ENCODE measurements around the gene EIF4G1.

The EIF4G1 gene

DNA sequence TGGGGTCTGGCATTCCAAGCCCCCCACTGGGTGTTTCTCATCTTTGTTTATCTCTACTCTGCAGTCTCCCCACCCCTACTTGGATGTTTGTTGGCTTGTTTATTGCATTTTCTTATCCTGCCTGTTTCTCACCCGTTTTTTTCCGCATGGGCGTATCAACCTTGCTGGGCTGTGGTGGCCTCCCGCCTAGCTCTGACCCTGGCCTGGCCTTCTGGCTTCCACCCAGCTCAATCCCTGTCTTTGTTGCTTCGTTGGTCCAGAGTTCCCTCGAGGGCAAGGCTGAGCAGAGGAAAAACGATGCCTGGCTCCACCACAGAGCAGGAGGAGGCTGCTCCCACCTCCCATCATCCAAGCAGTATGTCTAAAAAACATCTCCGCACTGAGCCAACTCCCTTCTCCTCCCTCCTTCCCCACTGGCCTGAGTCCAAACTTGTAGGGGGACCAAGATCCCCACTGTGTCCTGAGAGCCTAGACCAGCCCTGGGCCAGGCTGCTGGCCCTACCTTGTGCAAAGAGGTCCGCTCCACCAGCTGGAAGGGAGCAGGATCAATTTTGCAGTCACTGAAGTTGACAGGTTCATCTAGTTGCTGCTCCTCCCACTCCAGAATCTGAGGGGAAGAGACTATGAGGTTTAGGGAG lies 37.2 kb downstream of the EIF4G1 start:
- DNase-seq: no peak

GRCh38 chr3:184352149-184352785 lies 37.9 kb downstream of the EIF4G1 start:
- no peak for DNase-seq

GRCh38 chr3:184352897-184353545 lies 38.6 kb downstream of the EIF4G1 start:
- DNase-seq: no peak

DNA sequence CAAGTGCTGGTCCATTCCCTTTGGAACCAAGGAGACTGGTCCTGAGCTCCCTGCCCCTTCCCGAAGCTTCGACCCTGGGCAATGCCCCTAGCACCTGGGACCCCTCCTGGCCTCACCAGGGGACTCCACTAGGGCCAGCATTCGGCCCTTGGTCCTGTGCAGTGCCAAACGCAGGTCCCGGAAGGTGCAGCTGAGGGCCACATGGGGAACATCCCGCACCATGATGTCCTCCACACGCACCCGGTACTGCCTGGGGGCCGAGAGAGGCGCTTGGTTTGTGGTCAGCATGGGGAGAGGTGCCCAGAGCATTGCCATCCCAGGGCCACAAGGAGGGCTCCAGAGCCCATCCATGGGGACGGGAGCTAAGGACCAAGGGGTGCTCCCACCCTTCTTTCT lies 39.1 kb downstream of the EIF4G1 start:
- DNase-seq: no peak

- peak; percentile 29 to 76 (median 50) for DNase-seq
Measured at GRCh38 chr3:184354121-184354728, 39.8 kb downstream of the EIF4G1 start.

DNA sequence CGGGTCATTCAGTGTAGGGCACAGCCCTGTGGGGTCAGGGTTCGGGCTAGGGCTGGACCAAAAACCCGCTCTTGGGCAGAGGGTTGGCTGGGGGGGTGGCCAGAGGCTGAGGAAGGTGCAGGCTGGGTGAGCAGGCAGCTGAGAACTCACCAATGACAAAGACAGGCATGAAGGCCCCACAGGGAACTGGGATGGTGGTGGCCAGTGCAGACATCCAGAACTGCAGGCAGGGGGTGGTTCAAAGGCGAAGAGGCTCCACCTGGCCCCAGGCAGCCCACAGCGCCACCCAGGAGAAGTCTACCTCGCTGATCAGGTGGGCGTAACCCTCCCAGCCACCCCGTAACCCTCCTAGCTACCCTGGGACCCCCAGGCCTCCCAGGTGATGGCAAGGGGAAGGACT lies 40.3 kb downstream of the EIF4G1 start:
- no peak for DNase-seq

GRCh38 chr3:184355261-184356040 lies 41.0 kb downstream of the EIF4G1 start:
- no peak for DNase-seq

GRCh38 chr3:184357248-184358123 lies 43.1 kb downstream of the EIF4G1 start:
- no peak for DNase-seq

DNA sequence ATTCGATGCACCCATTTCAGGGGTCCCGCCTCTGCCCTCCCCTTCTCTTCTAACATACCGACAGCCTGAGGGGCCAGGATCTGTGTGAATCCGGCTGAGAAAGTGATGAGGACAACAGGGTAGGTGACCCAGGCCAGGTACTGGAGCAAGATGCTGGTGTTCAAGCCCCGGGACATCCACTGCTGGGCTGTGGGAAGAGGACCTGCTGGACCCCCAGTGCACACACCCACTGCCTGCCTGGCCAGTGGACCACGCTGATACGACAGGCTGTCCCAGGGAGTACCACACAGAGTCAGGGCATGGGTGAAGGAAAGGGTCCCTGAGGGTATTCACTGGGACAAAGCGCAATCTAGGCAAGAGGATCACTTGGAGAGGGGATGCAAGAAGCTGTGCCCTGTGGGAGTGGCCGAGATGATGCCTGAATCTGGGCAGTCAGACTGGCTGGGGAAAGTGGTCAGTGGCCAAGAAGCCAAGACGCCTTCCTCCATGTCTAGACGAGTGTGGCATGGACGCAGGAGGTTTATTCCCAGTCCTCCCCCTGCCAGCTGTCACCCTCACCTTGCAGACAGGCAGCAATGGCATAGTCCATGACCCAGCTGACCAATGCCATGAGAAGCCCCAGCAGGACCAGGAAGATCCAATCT lies 43.8 kb downstream of the EIF4G1 start:
- DNase-seq: no peak

DNA sequence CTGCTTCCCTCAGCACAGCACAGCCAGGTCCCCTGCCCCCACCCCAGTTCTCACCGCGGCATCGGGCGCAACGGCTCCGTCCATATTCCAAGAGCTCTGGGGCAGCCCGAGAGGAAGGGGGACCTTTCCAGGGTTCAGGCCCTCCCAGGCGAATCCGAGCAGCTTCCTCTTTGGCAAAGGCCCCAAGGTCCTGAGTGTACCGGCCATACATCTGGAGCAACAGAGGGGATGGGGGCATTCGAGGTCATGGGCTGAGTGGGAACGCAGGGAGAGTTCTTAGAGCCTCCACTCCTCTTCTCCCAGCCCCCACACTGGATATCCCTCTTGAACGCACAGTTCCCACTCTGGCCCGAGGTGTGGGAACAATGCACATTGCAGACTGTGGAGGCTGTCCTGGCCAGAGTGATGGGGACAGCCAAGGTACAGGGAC lies 44.5 kb downstream of the EIF4G1 start:
- DNase-seq: no peak

DNA sequence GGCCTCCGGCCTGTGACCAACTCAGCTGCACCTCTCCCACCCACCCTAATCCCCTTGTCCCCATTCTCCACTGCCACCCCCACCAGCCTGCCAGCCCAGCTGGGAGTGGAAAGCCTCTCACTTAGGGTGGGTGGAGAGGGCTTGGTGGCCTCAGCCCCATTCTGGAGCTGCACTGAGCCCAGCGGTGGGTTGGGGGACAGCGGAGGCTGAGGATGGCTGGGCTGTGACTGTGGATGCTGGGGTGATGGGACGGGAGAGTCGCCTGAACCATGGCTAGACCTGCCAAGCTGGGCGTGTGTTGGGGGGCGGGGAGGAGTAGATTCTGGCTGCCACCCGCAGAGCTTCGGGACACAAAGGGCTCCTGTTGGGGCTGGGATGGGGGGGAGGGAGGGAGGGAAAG lies 45.2 kb downstream of the EIF4G1 start:
- no peak for DNase-seq

GRCh38 chr3:184360070-184360928 lies 45.9 kb downstream of the EIF4G1 start:
- DNase-seq: no peak

DNA sequence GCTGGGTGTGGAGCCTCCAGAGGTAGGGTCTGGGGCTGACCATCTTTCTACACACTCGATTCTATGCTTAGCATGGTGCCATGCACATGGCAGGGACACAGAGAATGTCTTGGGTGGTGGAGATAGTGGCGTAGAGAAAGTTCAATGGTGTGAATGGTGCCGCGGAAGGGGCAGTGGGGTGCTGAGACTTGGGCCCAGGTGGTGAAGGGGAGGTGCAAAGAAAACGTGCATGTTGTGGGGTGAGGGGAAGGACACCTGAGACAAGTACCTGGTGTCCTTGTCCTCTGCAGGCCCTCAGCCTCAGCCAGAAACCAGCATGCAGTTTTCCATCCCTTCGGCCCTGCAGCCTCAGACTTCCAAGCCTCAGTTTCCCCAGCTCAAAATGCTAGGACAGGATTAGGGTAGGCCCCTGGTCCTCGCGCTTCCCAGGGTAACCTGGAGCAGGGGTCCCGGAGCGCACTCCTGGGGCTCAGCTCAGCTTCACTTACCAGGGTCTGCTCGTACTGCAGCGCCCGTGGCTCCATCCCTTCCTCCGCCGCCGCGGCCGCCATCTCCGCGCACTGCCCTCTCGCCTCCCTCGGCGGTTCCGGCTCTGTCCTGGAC lies 46.6 kb downstream of the EIF4G1 start:
- DNase-seq: no peak

GRCh38 chr3:184361532-184361931 lies 47.1 kb downstream of the EIF4G1 start, which contains the start of the genes CLCN2 and POLR2H:
Gene CLCN2 (minus strand): TSS chr3:184361605. CDS start chr3:184361479, 126 bp downstream.
Gene POLR2H (plus strand): TSS chr3:184361710. CDS start chr3:184363493, 1,783 bp downstream.
- DNase-seq: peak; percentile 51 to 83 (median 68)

DNA sequence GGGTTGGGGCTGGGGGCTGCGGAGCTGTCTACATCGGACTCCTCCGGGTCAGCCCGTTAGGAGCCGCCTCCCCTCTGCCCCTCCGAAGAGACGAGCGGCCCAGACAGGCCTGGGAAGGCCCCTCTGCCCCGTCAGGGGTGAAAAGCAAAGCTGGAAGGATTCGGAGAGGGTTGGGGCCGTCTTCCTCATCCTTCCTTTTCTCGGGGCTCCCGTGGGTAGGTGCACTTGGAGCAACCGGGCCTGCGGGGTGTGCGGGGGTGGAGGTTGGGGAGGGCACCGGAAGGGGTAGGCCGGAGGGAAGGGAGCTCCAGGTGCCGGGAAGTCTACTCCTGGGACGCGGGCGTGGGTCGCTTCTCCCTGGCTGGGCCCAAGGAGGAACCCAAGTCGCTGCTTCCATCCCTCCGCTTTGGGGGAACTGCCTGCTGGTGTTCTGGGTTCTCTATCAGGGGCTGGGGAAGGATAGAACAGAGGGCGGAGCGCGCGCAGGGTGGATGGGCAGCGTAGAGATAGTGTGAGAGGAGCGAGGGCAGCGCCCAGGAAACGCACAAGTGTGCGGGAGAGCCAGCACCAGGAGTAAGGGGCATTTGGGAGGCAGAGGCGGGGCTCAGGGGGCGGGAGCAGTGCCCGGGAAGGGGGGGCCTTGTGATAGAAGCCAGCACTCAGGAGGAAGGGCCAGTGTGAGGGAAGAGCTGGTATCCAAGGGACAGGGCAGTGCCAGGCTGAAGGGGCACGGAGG lies 47.7 kb downstream of the EIF4G1 start:
- DNase-seq: peak; percentile 24 to 74 (median 64)

GRCh38 chr3:184362668-184363546 lies 48.5 kb downstream of the EIF4G1 start:
- DNase-seq: peak; percentile 97 to 99 (median 98)

GRCh38 chr3:184366619-184367289 lies 52.3 kb downstream of the EIF4G1 start:
- DNase-seq: no peak

All from suppressor macrophage (primary cell).